HL-60/S4 treated with retinoic acid at 250 ng/mL for 4 days and 3 days (cell line): Measurements from ENCODE around the gene AFF3.

Experiments used
- in situ Hi-C: fragments of 300-500 bp; cut with MboI; formaldehyde crosslinking; loops from 2 replicates; pipeline ENCODE4 v1.7.0; 2022; ENCODE audit warnings: low sequenced_read_pairs

AFF3 gene

DNA sequence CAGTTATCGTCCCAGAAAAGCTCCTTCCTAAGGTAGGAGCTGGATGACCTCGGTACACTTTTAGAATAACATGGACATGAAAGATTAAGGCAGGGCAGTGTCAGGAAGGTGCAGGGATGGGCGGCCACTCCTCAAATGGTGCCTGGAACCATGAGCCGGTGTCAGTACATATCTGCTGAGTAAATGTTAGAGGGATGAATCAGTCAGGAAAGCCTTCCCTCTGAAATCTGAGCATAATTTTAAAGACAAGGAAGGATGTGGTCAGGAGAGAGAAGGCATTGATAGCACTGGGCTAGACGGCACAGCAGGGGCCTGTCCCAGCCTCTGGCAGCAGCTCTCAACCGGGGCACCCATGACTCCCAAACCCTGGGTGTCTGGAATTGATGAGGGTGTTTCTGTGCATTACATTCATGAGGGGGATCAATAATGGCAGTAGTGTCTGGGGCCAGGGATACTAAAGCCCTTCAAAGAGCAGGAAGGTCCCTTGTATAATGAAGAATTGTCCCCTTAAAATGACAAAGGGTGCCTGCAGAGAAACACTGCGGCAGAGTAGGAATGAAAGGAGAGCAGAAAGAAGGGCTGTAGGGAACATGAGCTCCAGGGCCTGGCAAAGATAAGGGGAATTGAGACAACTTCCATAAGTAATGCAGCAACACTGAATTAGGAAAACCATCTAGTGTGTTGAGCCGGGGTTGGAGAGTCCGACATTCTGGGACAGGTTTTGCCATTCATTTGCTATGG, 490.3 kb downstream of the AFF3 start:
- in situ Hi-C loops, result no loop called here

DNA sequence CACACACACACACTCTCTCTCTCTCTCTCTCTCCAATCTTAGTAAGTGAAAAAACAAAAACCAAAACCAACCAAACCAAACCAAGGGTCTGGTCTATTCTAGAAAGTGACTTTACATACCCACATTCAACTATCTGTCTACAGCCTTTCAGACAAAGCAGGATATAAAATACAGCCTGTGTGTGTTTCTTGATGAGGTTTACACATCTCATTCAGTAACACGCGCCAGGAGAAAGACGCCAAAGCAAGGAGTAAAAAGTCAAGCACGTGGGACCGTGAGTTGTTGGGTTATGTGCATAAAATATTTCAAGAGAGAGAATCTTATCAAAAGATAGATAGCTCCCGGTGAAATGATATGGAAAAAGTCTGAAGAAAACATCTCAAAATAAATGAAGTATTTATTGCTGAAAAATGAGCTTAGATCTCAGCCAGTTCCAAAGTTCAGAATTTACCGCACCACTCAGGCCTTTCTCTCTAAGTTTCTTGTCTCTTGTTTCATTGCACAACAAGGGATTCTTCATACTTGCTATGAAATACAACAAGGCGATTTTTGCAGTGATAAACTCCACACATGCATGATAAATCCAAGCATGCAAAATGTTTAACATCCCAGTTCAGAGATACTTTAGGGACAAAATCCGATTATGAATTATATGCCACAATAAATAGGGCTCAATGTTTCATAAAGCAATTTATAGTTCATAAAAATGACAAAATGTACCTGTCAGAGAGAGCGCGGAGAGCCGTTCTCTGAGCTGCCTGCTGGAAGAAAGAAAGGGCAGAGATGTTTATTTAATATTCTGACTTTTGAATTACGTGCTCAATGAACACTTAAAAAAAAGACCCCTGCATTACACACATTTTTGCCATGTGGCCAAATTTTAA, 493.2 kb downstream of the AFF3 start:
- in situ Hi-C loops, result no loop called here

DNA sequence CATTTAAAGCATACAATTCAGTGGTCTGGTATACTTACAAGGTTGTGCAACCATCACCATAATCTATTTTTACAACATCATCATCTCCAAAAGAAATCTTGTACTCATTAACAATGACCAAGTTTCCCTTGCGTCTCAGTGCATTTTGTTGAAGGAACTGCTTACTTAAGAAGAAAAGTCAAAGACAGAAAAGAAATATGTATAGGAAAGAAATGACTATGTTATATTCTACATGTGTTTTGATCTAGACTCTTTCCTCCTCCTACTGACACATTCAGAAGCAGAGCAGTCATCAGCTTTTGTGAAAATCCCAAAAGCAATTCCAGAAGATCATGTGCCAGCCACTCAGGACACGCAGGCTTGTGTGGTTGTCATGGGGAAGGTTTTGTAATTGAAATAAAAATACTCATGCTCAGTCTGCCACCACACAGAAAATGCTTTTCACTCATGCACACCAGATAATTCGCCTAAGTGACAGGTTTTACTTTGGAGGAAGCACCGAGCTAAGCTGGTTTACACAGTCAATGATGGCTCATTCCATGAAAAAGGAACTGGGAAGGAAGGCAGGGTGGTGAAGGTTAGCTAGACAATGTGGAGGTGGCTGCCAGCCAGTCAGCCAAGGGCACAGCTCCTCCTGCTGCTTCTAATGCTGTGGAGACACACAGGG, 494.1 kb downstream of the AFF3 start:
- in situ Hi-C loops, result no loop called here

DNA sequence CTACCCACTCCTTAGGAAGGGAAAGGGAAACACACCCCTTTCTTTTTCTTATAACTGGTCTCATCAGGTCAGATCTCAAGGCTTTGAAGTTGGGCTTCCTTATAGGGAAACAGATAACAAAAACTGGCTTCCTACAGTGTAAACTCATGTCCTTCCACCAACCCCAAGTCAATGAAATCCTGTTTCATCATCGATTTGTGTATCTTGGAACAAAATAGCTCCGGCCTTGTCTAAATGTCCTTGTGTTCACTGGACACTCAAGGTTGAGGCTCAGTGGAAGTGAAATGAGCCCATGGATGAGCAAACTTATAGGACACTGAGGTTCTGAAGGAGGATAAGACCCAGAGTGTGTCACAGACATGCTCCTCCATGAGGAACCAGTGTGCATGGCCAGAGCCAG, 496.4 kb downstream of the AFF3 start:
- in situ Hi-C loops, result no loop called here

DNA sequence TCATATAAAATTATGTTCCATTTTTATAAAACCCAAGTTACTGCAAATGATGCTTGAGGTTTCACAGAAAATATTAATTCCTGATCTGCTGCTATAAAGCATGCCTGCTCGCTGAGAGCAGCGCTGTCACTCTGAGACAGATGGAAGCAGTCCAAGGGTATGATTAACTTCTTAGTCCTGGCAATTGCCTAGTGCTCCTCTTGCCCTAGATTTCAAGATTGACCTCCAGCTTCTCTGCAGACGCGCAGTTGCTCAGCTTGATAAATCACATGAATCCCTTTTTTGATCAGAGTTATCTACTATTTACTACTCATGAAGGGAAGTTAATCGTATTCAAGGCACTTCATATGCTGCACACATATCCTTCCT, 498.0 kb downstream of the AFF3 start:
- in situ Hi-C loops, result no loop called here

DNA sequence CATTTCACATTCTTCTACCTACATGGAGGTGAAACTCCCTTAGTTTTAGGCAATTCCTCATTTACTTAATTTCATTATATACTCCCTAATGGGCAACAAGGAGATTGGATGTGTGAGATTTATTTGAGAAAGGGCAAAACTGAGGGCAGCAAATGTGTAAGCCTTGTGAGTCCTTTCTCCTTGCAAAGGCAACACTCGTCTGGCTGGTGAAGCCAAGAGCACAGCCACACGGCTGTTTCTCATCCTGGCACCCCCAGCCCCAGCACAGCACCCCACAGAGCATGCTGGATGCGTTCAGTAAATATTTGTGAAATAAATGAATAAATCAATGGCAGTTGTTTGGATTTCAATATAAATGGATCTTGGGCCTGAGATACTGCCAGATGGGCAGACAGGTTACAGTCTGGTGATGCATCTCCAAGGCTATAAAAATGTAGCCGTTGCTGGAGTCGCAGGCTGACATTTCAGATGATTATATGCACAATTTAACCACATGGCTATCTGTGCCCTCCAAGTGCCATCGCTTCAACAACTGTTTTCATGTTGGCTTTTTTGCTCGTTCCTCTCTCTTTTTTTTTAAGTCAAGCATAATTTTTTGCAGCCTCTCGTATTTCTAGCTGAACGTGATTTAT, 498.5 kb downstream of the AFF3 start:
- in situ Hi-C loops, result no loop called here

DNA sequence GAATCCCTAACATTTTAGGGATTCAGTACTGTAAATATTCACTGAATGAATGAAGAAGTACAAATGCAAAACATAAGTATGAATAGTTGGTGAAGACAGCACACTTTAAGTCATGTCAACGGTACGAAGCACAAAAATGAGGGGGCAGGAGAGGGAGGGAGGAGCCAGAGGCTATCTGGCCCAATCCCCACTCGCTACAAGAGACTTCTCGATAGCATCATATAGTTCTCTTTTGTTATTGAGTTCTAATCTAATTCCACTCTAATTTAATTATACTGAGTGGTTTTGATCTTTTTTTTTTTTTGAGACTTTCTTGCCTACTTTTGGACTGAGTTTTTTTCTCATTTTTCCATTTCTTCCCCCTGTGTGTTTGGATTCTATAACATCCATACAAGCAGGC, 500.4 kb downstream of the AFF3 start:
- in situ Hi-C loops, result no loop called here

DNA sequence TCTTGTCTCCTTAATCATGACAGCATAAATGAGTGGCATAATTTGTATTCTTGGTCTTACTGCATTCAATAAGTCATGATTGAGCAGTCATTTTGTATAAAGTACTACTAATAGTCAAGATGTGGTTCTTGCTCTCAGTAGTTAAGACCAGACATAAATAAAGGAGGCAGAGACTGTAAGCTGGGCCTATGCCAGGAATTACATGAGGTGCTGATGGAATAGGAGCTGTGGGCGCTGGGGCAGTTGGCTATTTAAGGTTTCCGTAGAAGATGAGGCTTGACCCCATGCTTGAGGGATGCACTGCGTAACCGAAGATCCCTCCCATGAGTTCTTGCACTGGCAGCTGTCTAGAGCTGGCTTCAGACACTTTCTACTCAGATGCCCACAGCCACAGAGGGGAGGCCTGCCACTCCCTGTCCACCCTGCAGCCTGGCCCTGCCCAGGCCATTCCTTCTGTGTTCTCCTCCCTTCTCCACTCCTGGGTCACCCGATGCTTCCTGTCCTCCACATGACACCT, 501.7 kb downstream of the AFF3 start:
- in situ Hi-C loops, result no loop called here

DNA sequence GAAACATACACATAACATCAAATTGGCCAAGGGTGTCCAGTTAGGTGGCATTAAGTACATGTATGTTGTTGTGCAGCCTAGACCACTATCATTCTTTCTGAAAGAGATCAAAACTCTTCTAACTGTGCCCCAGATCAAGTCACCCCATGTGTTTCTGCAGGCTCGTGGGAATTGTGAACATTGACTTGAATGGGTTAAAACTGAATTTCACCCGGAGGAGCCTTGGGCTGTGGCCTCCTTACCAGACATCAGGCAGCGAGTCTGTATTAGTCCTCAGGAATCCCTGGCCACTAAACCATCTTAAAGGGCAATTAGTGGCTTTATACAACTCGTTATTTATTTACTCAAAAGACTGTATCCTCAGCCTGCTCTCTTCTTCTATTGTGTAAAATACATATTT, 503.6 kb downstream of the AFF3 start:
- in situ Hi-C loops, result no loop called here

DNA sequence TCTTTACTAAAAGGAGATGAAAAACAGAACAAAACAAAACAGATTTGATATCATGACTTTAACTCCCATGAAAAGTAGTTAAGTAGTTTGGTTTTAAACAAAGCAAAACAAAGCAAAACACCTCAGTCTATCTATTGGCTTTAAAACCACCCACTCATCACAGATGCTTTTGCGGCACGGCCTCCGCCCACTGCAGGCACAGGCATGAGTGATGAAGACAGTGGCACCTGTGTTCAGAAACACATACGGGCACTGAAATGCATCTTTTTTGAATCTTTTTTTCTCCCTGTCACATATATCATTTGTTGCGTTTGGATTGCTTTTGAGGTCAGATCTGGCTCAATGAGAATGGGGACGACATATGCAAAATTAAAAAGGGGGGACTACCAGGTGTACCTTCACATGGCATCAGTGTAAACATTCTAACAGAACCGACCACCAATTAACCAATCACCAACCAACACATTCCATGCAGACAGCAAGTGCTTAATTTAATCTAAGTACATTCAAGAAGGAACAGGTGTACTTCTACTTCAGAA, 505.2 kb downstream of the AFF3 start:
- in situ Hi-C loops, result no loop called here

DNA sequence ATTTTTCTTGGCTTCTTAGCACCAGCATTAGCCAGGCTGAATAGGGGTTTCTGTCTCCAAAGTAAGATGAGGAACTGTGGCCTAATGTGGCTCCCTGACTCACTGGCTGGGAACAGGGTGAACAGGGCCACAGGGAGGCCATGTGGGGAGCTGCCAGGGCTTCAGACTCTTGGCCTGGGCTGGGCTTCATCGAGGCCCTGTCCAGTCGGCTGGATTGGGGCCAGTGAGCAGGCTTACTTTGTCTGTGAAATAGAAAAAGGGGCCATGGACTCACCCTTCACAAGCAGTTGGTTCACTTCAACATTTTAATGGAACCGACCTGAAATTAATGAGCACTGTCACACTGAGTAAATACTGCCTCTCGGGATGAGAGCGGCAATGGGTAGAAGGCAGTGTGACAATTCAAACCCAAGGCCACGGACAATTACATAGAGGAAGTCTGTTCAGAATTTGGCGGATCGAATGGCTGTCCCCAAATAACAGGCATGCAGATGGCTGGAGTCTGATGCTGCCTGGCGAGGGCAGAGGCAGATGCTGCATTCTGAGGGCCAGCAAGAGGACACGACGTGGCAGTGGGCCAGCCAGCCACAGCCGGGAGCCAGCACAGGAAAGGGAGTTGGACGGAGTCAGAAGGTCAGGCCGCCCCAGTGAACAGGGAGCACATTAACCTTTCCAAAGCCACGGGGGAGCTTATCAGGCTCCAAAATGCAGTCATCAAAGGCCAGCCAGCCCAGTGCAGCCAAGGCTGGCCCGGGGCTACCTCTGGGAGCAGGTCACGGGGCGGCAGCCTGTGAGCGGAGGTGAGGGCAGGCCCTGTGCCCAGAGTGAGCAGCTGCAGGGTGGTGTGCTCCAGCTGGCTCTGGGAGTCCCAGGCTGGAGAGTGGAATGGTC, 506.0 kb downstream of the AFF3 start:
- in situ Hi-C loops, result no loop called here

DNA sequence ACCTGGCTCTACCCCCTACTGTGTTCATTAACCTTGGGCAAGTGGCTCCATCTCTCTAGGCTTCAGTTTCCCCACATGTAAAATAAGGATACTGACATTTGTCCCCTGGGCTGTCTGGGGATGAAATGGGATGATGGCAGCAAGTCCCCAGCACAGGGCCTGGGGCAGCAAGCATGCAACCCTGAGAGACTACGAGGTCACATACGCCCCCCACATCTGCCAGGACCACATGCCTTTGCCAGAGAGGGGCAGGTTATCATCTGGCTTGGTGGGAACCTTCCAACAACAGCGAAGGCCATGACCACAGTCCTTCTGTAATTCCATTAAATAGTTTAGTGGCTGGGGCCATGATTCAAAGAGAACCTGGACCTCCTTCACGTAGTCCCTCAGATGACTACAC, 506.7 kb downstream of the AFF3 start:
- in situ Hi-C loops, result no loop called here

DNA sequence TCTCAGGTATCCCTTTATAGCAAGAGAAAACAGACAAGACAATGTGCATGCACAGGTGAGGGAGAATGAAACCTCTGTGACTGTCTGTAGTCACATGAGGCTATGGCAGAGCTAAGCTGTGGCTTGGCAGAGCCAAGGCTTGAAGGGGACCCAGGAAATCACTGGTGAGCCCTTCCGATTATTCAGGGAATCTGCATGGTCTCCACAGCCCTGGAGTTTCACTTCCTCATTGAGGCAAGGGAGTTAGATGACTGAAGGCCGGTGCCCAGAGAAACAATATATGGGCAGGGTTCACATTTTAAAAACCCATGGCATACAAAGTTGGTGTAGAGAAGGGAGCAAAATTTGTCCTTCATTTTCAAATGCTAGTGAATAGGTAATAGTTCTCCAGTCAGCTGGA, 508.2 kb downstream of the AFF3 start:
- in situ Hi-C loops, result no loop called here

DNA sequence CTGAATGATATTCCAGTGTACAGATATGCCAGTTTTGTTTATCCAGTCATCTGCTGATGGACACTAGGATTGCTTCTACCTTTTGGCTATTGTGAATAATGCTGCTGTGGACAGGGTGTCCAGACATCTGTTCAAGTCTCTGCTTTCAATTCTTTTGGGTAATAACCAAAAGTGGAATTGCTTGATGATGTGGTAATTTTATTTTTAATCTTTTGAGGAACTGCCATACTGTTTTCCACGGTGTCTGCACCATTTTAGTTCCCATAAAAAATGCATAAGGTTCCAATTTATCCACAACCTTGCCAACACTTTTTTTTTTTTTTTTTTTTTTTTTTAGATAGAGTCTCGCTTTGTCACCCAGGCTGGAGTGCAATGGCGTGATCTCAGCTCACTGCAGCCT, 510.7 kb downstream of the AFF3 start:
- in situ Hi-C loops, result no loop called here

DNA sequence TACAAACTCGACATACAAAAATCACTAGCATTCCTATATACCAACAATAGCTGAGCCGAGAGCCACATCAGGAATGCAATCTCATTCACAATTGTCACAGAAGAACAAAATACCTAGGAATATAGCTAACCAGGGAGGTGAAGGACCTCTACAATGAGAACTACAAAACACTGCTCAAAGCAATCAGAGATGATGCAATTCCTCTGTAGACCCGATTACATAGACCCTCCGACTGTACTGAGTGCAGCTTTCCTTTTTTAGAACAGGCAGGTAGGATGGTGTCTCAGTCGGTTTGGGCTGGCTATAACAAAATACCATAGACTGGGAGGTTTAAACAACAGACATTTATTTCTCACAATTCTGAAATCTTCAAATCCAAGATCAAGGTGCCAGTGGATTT, 513.1 kb downstream of the AFF3 start:
- in situ Hi-C loops, result no loop called here

DNA sequence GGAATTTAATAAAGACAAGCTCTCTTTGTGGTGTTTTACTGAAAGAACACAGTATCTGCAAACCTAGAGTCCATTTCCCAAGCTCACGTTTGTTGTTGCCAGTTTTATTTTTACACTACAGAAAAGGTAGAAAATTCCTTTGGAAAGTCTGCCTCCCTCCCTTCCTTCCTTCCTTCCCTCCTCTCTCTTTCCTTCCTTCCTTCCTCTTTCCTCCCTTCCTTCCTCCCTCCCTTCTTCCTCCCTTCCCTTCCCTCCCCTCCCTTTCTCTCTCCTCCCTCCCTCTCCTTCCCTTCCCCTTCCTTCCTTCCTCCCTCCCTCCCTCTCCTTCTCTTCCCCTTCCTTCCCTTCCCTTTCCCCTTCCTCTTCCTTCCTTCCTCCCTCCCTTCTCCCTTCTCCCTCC, 516.2 kb downstream of the AFF3 start:
- in situ Hi-C loops, result no loop called here

DNA sequence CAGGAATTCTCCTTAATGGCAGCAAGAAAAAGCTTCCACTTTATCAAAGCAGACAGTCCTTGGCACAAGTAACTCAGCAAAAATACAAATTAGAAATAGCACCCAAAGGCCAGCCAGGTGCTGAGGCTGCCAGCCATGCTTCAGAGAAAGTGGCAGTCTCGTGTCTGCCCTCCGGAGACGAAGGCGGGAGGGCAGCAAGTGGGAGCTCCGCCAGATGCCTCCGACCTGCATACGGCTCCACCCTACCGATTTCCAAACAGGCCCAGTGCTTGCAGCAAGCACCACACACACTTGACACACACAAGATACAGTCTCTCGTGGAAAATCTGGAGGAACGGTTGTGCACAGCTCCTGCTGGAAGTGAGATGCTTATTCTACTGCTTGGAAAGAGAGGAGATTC, 517.7 kb downstream of the AFF3 start:
- in situ Hi-C loops, result no loop called here

DNA sequence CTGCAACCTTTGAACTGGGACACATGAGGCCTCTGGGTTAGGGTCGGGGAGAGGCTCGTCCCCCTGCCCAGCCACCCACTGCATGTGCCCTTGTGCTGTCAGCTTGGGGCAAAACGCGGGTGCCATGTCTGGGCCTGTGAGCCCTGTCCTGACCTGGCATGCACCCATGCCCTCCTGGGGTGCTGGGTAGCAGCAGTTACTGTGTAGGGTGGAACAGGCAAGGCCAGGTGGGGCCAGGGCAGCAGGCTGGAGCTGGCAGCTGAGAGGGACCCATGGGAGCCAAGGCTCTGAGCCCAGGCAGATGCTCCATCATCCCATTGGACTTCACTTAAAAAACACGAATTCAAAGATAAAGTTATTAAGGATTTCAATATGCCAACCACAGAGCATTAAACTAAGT, 518.8 kb downstream of the AFF3 start:
- in situ Hi-C loops, result no loop called here

DNA sequence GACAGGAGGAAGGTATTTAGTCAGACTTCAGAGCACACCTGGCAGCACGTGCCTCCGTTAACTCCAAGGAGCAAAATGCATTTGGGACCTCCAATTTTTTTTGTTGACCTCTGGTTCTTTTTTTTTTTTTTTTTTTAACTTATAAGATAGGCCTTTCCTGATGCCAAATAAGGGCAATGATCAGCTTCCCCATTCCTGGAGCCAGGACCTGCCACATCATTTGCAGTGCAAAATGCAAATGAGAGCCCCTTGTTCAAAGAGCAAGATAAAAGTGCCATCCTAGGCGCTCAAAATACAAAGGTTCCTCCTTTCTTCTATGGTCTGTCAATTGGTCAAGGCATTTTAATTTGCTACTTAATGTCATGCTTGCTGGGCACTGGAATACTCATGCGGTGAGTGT, 519.4 kb downstream of the AFF3 start:
- in situ Hi-C loops, result no loop called here

DNA sequence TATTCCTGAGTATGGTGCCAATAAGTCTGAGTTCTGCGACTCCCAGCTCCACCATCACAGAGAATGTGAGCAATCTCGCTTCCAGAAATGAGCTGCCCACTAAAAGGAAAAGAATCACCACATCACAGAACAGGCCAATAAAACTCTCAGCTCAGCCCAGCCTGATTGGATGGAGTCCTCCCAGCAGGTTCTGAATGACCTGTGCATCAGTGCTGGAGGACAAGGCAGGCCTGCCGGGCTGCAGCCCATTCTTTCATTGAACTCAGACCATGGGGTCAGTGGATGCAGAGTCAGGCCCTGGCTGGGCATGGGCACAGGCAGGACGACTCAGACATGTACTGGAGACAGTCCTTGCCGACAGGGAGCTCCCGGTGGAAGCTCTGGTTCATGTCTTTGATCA, 519.9 kb downstream of the AFF3 start:
- in situ Hi-C loops, result no loop called here
